Astrocyte (in vitro differentiated cells and primary cell): Measurements from ENCODE around the gene CAMKMT. TPM values are rescaled to one million over a fixed set of nuclear protein-coding genes. Genes with fewer than 3 reads are reported as not detected.

Source experiments
- DNase-seq: peaks from one replicate; pipeline ENCODE4 v3.0.0-alpha.2; 2010; ENCODE audit warnings: low read depth
- FAIRE-seq: peaks from 2 replicates; lab custom pipeline; 2011; peaks lifted over from hg19 to GRCh38; lab: Jason Lieb, UNC
- H2AFZ ChIP-seq: 2 replicates; pipeline ENCODE4 v1.6.0; 2012; ENCODE audit warnings: low read depth, low read length, inconsistent platforms
- H3K27ac ChIP-seq: 2 replicates; pipeline ENCODE4 v1.5.1; 2011; ENCODE audit warnings: low read depth, low read length, inconsistent platforms
- H3K27me3 ChIP-seq: 2 replicates; pipeline ENCODE4 v1.6.0; 2011; ENCODE audit warnings: low read length, inconsistent platforms; ENCODE audit not compliant: insufficient read depth
- H3K36me3 ChIP-seq: 2 replicates; pipeline ENCODE4 v1.5.1; 2011; ENCODE audit warnings: low read length, inconsistent platforms; ENCODE audit not compliant: insufficient read depth
- H3K4me1 ChIP-seq: 2 replicates; pipeline ENCODE4 v1.5.1; 2011; ENCODE audit warnings: low read length, inconsistent platforms; ENCODE audit not compliant: insufficient read depth
- H3K4me2 ChIP-seq: 2 replicates; pipeline ENCODE4 v1.6.0; 2012; ENCODE audit warnings: low read length, inconsistent platforms
- H3K4me3 ChIP-seq: 2 replicates; pipeline ENCODE4 v1.5.1; 2011; ENCODE audit warnings: low read depth, mild to moderate bottlenecking, low read length, inconsistent platforms; ENCODE audit not compliant: insufficient read depth
- H3K79me2 ChIP-seq: 2 replicates; pipeline ENCODE4 v1.6.0; 2012; ENCODE audit warnings: mild to moderate bottlenecking, low read length, inconsistent platforms; ENCODE audit not compliant: insufficient read depth
- H3K9ac ChIP-seq: 2 replicates; pipeline ENCODE4 v1.6.0; 2012; ENCODE audit warnings: mild to moderate bottlenecking, low read length, inconsistent platforms
- H3K9me3 ChIP-seq: 2 replicates; pipeline ENCODE4 v1.5.1; 2012; ENCODE audit warnings: low read depth, mild to moderate bottlenecking, low read length, inconsistent platforms; ENCODE audit not compliant: insufficient read depth
- H4K20me1 ChIP-seq: 2 replicates; pipeline ENCODE4 v1.6.0; 2012; ENCODE audit warnings: low read length, inconsistent platforms; ENCODE audit not compliant: insufficient read depth
- H3K27ac Mint-ChIP-seq: one replicate; pipeline ENCODE4 v1.8.0; 2021; ENCODE audit warnings: mild to moderate bottlenecking, mixed read lengths; ENCODE audit not compliant: unreplicated experiment
- H3K27me3 Mint-ChIP-seq: one replicate; pipeline ENCODE4 v1.8.0; 2021; ENCODE audit warnings: low read depth, mixed read lengths; ENCODE audit not compliant: unreplicated experiment
- H3K36me3 Mint-ChIP-seq: one replicate; pipeline ENCODE4 v1.8.0; 2021; ENCODE audit warnings: low read depth, mixed read lengths; ENCODE audit not compliant: unreplicated experiment
- H3K4me1 Mint-ChIP-seq: one replicate; pipeline ENCODE4 v1.8.0; 2021; ENCODE audit warnings: low read depth, mixed read lengths; ENCODE audit not compliant: unreplicated experiment
- H3K4me3 Mint-ChIP-seq: one replicate; pipeline ENCODE4 v1.8.0; 2021; ENCODE audit warnings: mild to moderate bottlenecking, moderate library complexity, mixed read lengths; ENCODE audit not compliant: unreplicated experiment
- H3K9me3 Mint-ChIP-seq: one replicate; pipeline ENCODE4 v1.8.0; 2021; ENCODE audit warnings: mild to moderate bottlenecking, mixed read lengths; ENCODE audit not compliant: unreplicated experiment
- CTCF ChIP-seq: IDR thresholded peaks from 2 replicates; pipeline ENCODE4 v1.5.1; 2011; ENCODE audit warnings: low read depth, mild to moderate bottlenecking, inconsistent platforms, low read length, moderate library complexity; ENCODE audit not compliant: insufficient read depth
- EZH2 ChIP-seq: IDR thresholded peaks from 2 replicates; pipeline ENCODE4 v1.6.1; 2012; ENCODE audit warnings: mild to moderate bottlenecking, low read length, inconsistent platforms; ENCODE audit not compliant: insufficient read depth
- total RNA-seq: library from RNA; stranded (reverse); gene quantifications from 2 replicates; pipeline ENCODE4 v1.2.1, GENCODE V29; 2021

The CAMKMT gene
- total RNA-seq, 1 donor from 2014 or later, result 9.3 TPM

GRCh38 chr2:44807201-44808025 lies 445.7 kb downstream of the CAMKMT start:
- Histone ChIP-seq H3K36me3 (no peaks in the 10 kb centered on the region), H3K9ac (no peak overlapping the region), H4K20me1 (no peaks in the 10 kb centered on the region), H3K4me1 (peaks cover 4% of the 10 kb centered on the region), H3K27ac (no peak overlapping the region), H2AFZ (no peak overlapping the region), H3K9me3 (no peaks in the 10 kb centered on the region), H3K4me2 (no peak overlapping the region), H3K27me3 (peaks cover 76% of the 10 kb centered on the region), H3K4me3 (no peak overlapping the region), H3K79me2 (no peaks in the 10 kb centered on the region)
- no peak overlapping the region for H3K27ac Mint-ChIP-seq
- peaks cover 6% of the 10 kb centered on the region for H3K4me1 Mint-ChIP-seq
- no peak for DNase-seq
- FAIRE-seq, result peak; percentile 9
- TF ChIP-seq CTCF (no peak), EZH2 (no peak)
- H3K9me3 Mint-ChIP-seq, result no peaks in the 10 kb centered on the region
- peaks cover 49% of the 10 kb centered on the region for H3K27me3 Mint-ChIP-seq
- no peaks in the 10 kb centered on the region for H3K36me3 Mint-ChIP-seq
- no peak overlapping the region for H3K4me3 Mint-ChIP-seq

GRCh38 chr2:44810892-44811530 lies 449.3 kb downstream of the CAMKMT start:
- DNase-seq (no peak), FAIRE-seq (no peak)
- Histone ChIP-seq H3K27ac (no peak overlapping the region), H2AFZ (no peak overlapping the region), H3K4me2 (no peak overlapping the region), H3K27me3 (peaks cover 45% of the 10 kb centered on the region), H3K4me1 (no peaks in the 10 kb centered on the region), H3K79me2 (no peaks in the 10 kb centered on the region), H3K36me3 (no peaks in the 10 kb centered on the region), H4K20me1 (no peaks in the 10 kb centered on the region), H3K9ac (no peak overlapping the region), H3K9me3 (no peaks in the 10 kb centered on the region), H3K4me3 (no peak overlapping the region)
- no peak overlapping the region for H3K27ac Mint-ChIP-seq
- H3K9me3 Mint-ChIP-seq, result peaks cover 3% of the 10 kb centered on the region
- H3K27me3 Mint-ChIP-seq, result peaks cover 41% of the 10 kb centered on the region
- H3K4me1 Mint-ChIP-seq, result no peaks in the 10 kb centered on the region
- no peak for TF ChIP-seq EZH2
- TF ChIP-seq CTCF, result no peak
- no peaks in the 10 kb centered on the region for H3K36me3 Mint-ChIP-seq
- H3K4me3 Mint-ChIP-seq, result no peak overlapping the region

- Histone ChIP-seq H3K27ac (no peak overlapping the region), H3K36me3 (no peaks in the 10 kb centered on the region), H3K4me2 (no peak overlapping the region), H3K79me2 (no peaks in the 10 kb centered on the region), H3K9ac (no peak overlapping the region), H3K4me1 (no peaks in the 10 kb centered on the region), H3K4me3 (no peak overlapping the region), H4K20me1 (no peaks in the 10 kb centered on the region), H3K9me3 (no peaks in the 10 kb centered on the region), H3K27me3 (peaks cover 26% of the 10 kb centered on the region), H2AFZ (no peak overlapping the region)
- peaks cover 3% of the 10 kb centered on the region for H3K9me3 Mint-ChIP-seq
- TF ChIP-seq CTCF (no peak), EZH2 (no peak)
- H3K4me3 Mint-ChIP-seq, result no peak overlapping the region
- H3K36me3 Mint-ChIP-seq, result no peaks in the 10 kb centered on the region
- H3K27ac Mint-ChIP-seq, result no peak overlapping the region
- FAIRE-seq, result no peak
- H3K4me1 Mint-ChIP-seq, result peaks cover 3% of the 10 kb centered on the region
- no peak for DNase-seq
- H3K27me3 Mint-ChIP-seq, result peaks cover 27% of the 10 kb centered on the region
Observed at GRCh38 chr2:44813165-44813564, 451.4 kb downstream of the CAMKMT start.
